Ishikawa (cell line): ENCODE measurements around the gene HAPLN3.

Experiments used
- CEBPB ChIP-seq: IDR thresholded peaks from 2 replicates; pipeline ENCODE4 v1.6.1; 2012
- CREB1 ChIP-seq: IDR thresholded peaks from 2 replicates; pipeline ENCODE4 v1.6.1; 2012; ENCODE audit warnings: low read depth
- EGR1 ChIP-seq: IDR thresholded peaks from 2 replicates; pipeline ENCODE4 v1.6.1; 2012
- EP300 ChIP-seq: IDR thresholded peaks from 2 replicates; pipeline ENCODE4 v1.6.1; 2012; ENCODE audit warnings: borderline replicate concordance
- FOXM1 ChIP-seq: IDR thresholded peaks from 2 replicates; pipeline ENCODE4 v1.6.1; 2012; ENCODE audit warnings: low read depth, borderline replicate concordance
- NFIC ChIP-seq: IDR thresholded peaks from 2 replicates; pipeline ENCODE4 v1.6.1; 2012
- RAD21 ChIP-seq: IDR thresholded peaks from 2 replicates; pipeline ENCODE4 v1.6.1; 2012; ENCODE audit warnings: low read depth
- TAF1 ChIP-seq: IDR thresholded peaks from 2 replicates; pipeline ENCODE4 v1.6.1; 2012; ENCODE audit warnings: low read depth, mild to moderate bottlenecking
- TCF12 ChIP-seq: IDR thresholded peaks from 2 replicates; pipeline ENCODE4 v1.6.1; 2012; ENCODE audit warnings: low read depth
- TEAD4 ChIP-seq: IDR thresholded peaks from 2 replicates; pipeline ENCODE4 v1.6.1; 2012
- YY1 ChIP-seq: IDR thresholded peaks from 2 replicates; pipeline ENCODE4 v1.6.1; 2012; ENCODE audit warnings: low read depth
- ZBTB7A ChIP-seq: IDR thresholded peaks from 2 replicates; pipeline ENCODE4 v1.6.1; 2012; ENCODE audit warnings: low read depth
- TF ChIP-seq, protein P1 (sequence below): IDR thresholded peaks from 2 replicates; pipeline ENCODE4 v1.6.1; 2012; ENCODE audit warnings: low read depth, mild to moderate bottlenecking
- TF ChIP-seq, protein P2 (sequence below): IDR thresholded peaks from 2 replicates; pipeline ENCODE4 v1.6.1; 2012
- TF ChIP-seq, protein P3 (sequence below): IDR thresholded peaks from 2 replicates; pipeline ENCODE4 v1.6.1; 2012

The HAPLN3 gene

DNA sequence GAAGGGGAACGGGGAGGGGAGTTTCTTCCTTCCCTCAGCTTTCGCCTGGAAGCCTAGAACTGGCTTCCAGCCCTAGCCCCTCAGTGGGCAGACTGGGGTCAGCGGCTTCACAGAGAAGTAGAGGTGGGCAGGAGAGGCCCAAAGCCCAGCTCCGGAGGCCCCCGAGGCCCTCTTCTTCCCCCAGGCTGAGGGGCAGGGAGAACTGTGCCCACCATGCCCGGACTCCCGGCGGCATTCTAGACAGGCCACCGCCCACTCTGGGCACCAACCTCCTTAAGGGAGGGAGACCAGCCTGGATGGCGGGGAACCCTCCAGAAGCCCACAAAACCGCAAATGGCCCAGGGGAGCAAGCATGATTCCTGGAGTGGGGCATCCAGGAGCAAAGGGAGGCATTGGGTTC, 17.9 kb downstream of the HAPLN3 start:
- TF ChIP-seq FOXM1 (no peak), TAF1 (no peak), NFIC (no peak), TEAD4 (no peak), ZBTB7A (no peak), EGR1 (no peak), RAD21 (no peak), CEBPB (no peak), TCF12 (no peak), YY1 (no peak), EP300 (no peak), CREB1 (no peak)
- TF ChIP-seq, protein P1, sequence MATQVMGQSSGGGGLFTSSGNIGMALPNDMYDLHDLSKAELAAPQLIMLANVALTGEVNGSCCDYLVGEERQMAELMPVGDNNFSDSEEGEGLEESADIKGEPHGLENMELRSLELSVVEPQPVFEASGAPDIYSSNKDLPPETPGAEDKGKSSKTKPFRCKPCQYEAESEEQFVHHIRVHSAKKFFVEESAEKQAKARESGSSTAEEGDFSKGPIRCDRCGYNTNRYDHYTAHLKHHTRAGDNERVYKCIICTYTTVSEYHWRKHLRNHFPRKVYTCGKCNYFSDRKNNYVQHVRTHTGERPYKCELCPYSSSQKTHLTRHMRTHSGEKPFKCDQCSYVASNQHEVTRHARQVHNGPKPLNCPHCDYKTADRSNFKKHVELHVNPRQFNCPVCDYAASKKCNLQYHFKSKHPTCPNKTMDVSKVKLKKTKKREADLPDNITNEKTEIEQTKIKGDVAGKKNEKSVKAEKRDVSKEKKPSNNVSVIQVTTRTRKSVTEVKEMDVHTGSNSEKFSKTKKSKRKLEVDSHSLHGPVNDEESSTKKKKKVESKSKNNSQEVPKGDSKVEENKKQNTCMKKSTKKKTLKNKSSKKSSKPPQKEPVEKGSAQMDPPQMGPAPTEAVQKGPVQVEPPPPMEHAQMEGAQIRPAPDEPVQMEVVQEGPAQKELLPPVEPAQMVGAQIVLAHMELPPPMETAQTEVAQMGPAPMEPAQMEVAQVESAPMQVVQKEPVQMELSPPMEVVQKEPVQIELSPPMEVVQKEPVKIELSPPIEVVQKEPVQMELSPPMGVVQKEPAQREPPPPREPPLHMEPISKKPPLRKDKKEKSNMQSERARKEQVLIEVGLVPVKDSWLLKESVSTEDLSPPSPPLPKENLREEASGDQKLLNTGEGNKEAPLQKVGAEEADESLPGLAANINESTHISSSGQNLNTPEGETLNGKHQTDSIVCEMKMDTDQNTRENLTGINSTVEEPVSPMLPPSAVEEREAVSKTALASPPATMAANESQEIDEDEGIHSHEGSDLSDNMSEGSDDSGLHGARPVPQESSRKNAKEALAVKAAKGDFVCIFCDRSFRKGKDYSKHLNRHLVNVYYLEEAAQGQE, result no peak
- TF ChIP-seq, protein P2, sequence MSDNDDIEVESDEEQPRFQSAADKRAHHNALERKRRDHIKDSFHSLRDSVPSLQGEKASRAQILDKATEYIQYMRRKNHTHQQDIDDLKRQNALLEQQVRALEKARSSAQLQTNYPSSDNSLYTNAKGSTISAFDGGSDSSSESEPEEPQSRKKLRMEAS, result no peak
- TF ChIP-seq, protein P3, sequence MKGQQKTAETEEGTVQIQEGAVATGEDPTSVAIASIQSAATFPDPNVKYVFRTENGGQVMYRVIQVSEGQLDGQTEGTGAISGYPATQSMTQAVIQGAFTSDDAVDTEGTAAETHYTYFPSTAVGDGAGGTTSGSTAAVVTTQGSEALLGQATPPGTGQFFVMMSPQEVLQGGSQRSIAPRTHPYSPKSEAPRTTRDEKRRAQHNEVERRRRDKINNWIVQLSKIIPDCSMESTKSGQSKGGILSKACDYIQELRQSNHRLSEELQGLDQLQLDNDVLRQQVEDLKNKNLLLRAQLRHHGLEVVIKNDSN, result no peak

DNA sequence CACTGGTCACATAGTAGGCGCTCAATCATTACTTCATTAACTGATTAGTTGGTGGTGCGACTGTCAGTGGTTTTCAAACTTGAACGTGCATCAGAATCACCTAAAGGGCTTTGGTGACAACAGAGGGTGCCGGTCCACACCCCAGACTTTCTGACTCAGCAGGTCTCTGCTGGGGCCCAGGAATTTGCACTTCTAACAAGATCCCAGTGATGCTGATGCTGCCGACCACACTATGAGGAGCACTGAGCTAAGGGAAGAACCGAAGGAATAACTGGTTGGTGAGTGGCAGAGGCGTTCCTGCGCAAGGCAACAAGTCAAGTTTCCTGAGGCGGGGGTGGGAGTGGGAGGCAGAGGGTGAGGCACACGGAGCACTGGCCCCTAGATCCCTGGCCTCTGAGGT, 18.8 kb downstream of the HAPLN3 start:
- no peak for TF ChIP-seq ZBTB7A
- TF ChIP-seq, protein P3, result no peak
- no peak for TF ChIP-seq EGR1
- no peak for TF ChIP-seq RAD21
- no peak for TF ChIP-seq TEAD4
- TF ChIP-seq, protein P2, result no peak
- TF ChIP-seq NFIC, result no peak
- TF ChIP-seq CEBPB, result no peak
- TF ChIP-seq TAF1, result no peak
- no peak for TF ChIP-seq EP300

DNA sequence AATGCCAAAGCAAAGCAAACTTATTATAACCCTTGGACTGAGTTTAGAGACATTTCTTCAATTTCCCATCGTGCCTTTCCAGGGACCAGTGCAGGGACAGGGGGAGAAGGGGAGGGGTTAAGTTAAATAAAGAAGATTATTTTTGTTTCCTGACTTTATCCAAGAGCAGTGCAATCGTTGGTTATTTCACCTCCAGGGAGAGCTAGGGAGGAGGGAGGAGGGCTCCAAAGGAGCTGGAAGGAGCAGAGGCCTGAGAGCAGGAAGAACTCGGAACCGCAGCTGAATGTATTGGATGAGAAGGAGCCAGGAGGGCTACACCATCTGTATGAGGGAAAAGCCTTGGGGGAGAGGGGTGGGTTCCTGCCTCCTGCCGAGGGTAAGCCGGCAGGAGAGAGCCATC, 20.7 kb downstream of the HAPLN3 start:
- TF ChIP-seq, protein P3, result no peak
- no peak for TF ChIP-seq RAD21
- no peak for TF ChIP-seq FOXM1
- TF ChIP-seq EGR1, result no peak
- no peak for TF ChIP-seq YY1
- no peak for TF ChIP-seq NFIC
- no peak for TF ChIP-seq EP300
- TF ChIP-seq, protein P2, result no peak
- no peak for TF ChIP-seq TCF12
- TF ChIP-seq, protein P1, result no peak
- no peak for TF ChIP-seq CEBPB
- no peak for TF ChIP-seq TEAD4
- no peak for TF ChIP-seq CREB1
- TF ChIP-seq TAF1, result no peak
- TF ChIP-seq ZBTB7A, result no peak

DNA sequence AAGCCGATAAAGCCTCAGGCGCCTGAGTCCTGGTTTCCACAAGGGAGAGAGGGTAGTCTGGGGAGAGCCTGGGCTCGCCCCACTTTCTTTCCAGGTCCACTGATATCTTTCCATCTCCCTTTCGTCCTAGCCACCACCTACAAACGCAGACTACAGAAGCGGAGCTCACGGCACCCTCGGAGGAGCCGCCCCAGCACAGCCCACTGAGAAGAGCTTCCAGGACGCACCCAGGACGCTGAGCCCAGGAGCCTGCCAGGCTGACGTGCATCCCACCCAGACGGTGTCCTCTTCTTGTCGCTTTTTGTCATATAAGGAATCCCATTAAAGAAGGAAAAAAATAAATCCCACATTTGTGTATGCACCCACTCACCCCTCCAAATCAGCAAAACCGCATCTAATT, 21.1 kb downstream of the HAPLN3 start:
- TF ChIP-seq CREB1 (no peak), TCF12 (no peak), TAF1 (no peak), CEBPB (no peak), EP300 (no peak), FOXM1 (no peak), EGR1 (no peak), YY1 (no peak), TEAD4 (no peak), RAD21 (no peak), NFIC (no peak), ZBTB7A (no peak)
- TF ChIP-seq, protein P3, result no peak
- TF ChIP-seq, protein P1, result no peak
